GM04504 (cell line): ENCODE results near the gene HLA-DMA.

Experiments
- DNase-seq: peaks from one replicate; pipeline ENCODE4 v3.0.0-alpha.2; 2012; ENCODE audit warnings: low read depth

The HLA-DMA gene

GRCh38 chr6:32952817-32953739, at the start of gene HLA-DMA:
Gene HLA-DMA, minus strand, starts transcription at chr6:32953097. Its CDS starts 61 bp downstream, at chr6:32953036.
- peak; percentile 97 for DNase-seq

GRCh38 chr6:33001685-33002084, 48.8 kb upstream of the HLA-DMA start:
- no peak for DNase-seq

- no peak for DNase-seq
These were observed 47.2 kb upstream of the HLA-DMA start for GRCh38 chr6:33000055-33000454.

GRCh38 chr6:32995448-32995847, 42.6 kb upstream of the HLA-DMA start:
- no peak for DNase-seq

GRCh38 chr6:32993363-32993973, 40.6 kb upstream of the HLA-DMA start:
- DNase-seq, result no peak

GRCh38 chr6:32991972-32992371, 39.1 kb upstream of the HLA-DMA start:
- DNase-seq, result no peak

GRCh38 chr6:32989368-32989767, 36.5 kb upstream of the HLA-DMA start:
- DNase-seq, result no peak

GRCh38 chr6:32984622-32985389, 31.9 kb upstream of the HLA-DMA start:
- peak; percentile 53 for DNase-seq

- no peak for DNase-seq
These were observed 31.2 kb upstream of the HLA-DMA start for GRCh38 chr6:32983964-32984621.

- DNase-seq, result no peak
These were observed 30.6 kb upstream of the HLA-DMA start for GRCh38 chr6:32983493-32983848.

GRCh38 chr6:32982702-32983492, 30.0 kb upstream of the HLA-DMA start:
- no peak for DNase-seq

- no peak for DNase-seq
These were observed 29.3 kb upstream of the HLA-DMA start for GRCh38 chr6:32982084-32982701.

- DNase-seq, result no peak
These were observed 27.7 kb upstream of the HLA-DMA start for GRCh38 chr6:32980488-32981038.

- DNase-seq, result no peak
These were observed 27.0 kb upstream of the HLA-DMA start for GRCh38 chr6:32979720-32980487.

GRCh38 chr6:32977953-32978324, 25.0 kb upstream of the HLA-DMA start:
- DNase-seq, result no peak

- DNase-seq, result no peak
These were observed 24.5 kb upstream of the HLA-DMA start for GRCh38 chr6:32977272-32977952.

- no peak for DNase-seq
These were observed 23.6 kb upstream of the HLA-DMA start for GRCh38 chr6:32976334-32977069.

GRCh38 chr6:32975886-32976285, 23.0 kb upstream of the HLA-DMA start:
- no peak for DNase-seq
